HFFc6 (cell line): ENCODE data around the gene AUTS2. TPM values are rescaled to one million over a fixed set of nuclear protein-coding genes. Genes with fewer than 3 reads are reported as not detected.

Source experiments
- DNase-seq: peaks from one replicate; pipeline ENCODE4 v3.0.0-alpha.2; 2018
- H3K27ac Mint-ChIP-seq: 2 replicates; pipeline ENCODE4 v1.8.0; 2020; ENCODE audit warnings: mild to moderate bottlenecking, mixed read lengths
- H3K27me3 Mint-ChIP-seq: 2 replicates; pipeline ENCODE4 v1.8.0; 2021; ENCODE audit warnings: mild to moderate bottlenecking, moderate library complexity, mixed read lengths; ENCODE audit not compliant: insufficient read depth
- H3K36me3 Mint-ChIP-seq: 2 replicates; pipeline ENCODE4 v1.8.0; 2021; ENCODE audit warnings: low read depth, mixed read lengths
- H3K4me1 Mint-ChIP-seq: 2 replicates; pipeline ENCODE4 v1.8.0; 2020; ENCODE audit warnings: low read depth, mixed read lengths
- H3K4me3 Mint-ChIP-seq: 2 replicates; pipeline ENCODE4 v1.8.0; 2020; ENCODE audit warnings: mild to moderate bottlenecking, moderate library complexity, mixed read lengths
- H3K9me3 Mint-ChIP-seq: 2 replicates; pipeline ENCODE4 v1.8.0; 2020; ENCODE audit warnings: mild to moderate bottlenecking, mixed read lengths
- CTCF ChIP-seq: fragments of 200-600 bp; sonication (generic); IDR thresholded peaks from 2 replicates; pipeline ENCODE4 v1.5.0; 2021; ENCODE audit warnings: antibody characterized with exemption, mild to moderate bottlenecking
- total RNA-seq, 6 experiments: library from RNA; stranded (reverse); fragmentation: NEBNext Ultra II Directional; extraction: Animal tissue kit (Norgen Biotek cat#: 25700); gene quantifications; 2 replicates in 1 of 6; 3 replicates in 5 of 6; pipeline ENCODE4 v1.2.3, GENCODE V29; 2021

Gene AUTS2
- total RNA-seq, 6 experiments from 2014 or later = 0.02 to 0.19 (median 0.16) TPM; not detected in 2

- Mint-ChIP-seq H3K4me1 (no peaks in the 10 kb centered on the region), H3K36me3 (peaks cover 5% of the 10 kb centered on the region; the same call in 1 of the 2 replicates)
Observed at GRCh38 chr7:69882269-69882668, 284.0 kb downstream of the AUTS2 start.

GRCh38 chr7:69883399-69883891 lies 285.2 kb downstream of the AUTS2 start:
- Mint-ChIP-seq H3K4me3 (no peak overlapping the region), H3K36me3 (peaks cover 5% of the 10 kb centered on the region; the same call in 1 of the 2 replicates), H3K4me1 (no peaks in the 10 kb centered on the region), H3K9me3 (peaks cover 31% of the 10 kb centered on the region), H3K27ac (no peak overlapping the region), H3K27me3 (no peaks in the 10 kb centered on the region)
- no peak for TF ChIP-seq CTCF
- DNase-seq = no peak

More at GRCh38 chr7:69882269-69882668, 284.0 kb downstream of the AUTS2 start:
- Mint-ChIP-seq H3K9me3 (peaks cover 30% of the 10 kb centered on the region), H3K27me3 (peaks cover 3% of the 10 kb centered on the region; the same call in 1 of the 2 replicates), H3K27ac (no peak overlapping the region), H3K4me3 (no peak overlapping the region)
- no peak for TF ChIP-seq CTCF
- no peak for DNase-seq

- Mint-ChIP-seq H3K9me3 (peaks cover 33% of the 10 kb centered on the region), H3K36me3 (peaks cover 11% of the 10 kb centered on the region; the same call in 1 of the 2 replicates), H3K27me3 (no peaks in the 10 kb centered on the region; the same call in 1 of the 2 replicates), H3K4me1 (no peaks in the 10 kb centered on the region), H3K4me3 (no peak overlapping the region), H3K27ac (no peak overlapping the region)
- no peak for TF ChIP-seq CTCF
- no peak for DNase-seq
Observed at GRCh38 chr7:69885431-69885830, 287.2 kb downstream of the AUTS2 start.

- no peaks in the 10 kb centered on the region for H3K4me1 Mint-ChIP-seq
- peaks cover 6% of the 10 kb centered on the region; the same call in 1 of the 2 replicates for H3K36me3 Mint-ChIP-seq
- TF ChIP-seq CTCF = no peak
- H3K27ac Mint-ChIP-seq = no peak overlapping the region
- H3K9me3 Mint-ChIP-seq = peaks cover 42% of the 10 kb centered on the region
- DNase-seq = no peak
- H3K4me3 Mint-ChIP-seq = no peak overlapping the region
- H3K27me3 Mint-ChIP-seq = no peaks in the 10 kb centered on the region; the same call in 1 of the 2 replicates
Observed at GRCh38 chr7:69889338-69889975, 291.2 kb downstream of the AUTS2 start.

- DNase-seq = no peak
- TF ChIP-seq CTCF = no peak
- Mint-ChIP-seq H3K27me3 (no peaks in the 10 kb centered on the region; the same call in 1 of the 2 replicates), H3K4me3 (no peak overlapping the region), H3K27ac (no peak overlapping the region), H3K9me3 (peaks cover 45% of the 10 kb centered on the region), H3K36me3 (peaks cover 6% of the 10 kb centered on the region; the same call in 1 of the 2 replicates), H3K4me1 (no peaks in the 10 kb centered on the region)
Observed at GRCh38 chr7:69889976-69890351, 291.7 kb downstream of the AUTS2 start.
